GM23248 (cell line): ENCODE data around the gene NDUFB6.

ENCODE experiments used
- EZH2 ChIP-seq: fragments of 200-600 bp; sonication (generic); IDR thresholded peaks from 2 replicates; pipeline ENCODE4 v1.6.1; 2018; ENCODE audit warnings: antibody characterized with exemption, mild to moderate bottlenecking; ENCODE audit not compliant: insufficient read depth, poor library complexity, severe bottlenecking
- EZH2phosphoT487 ChIP-seq: fragments of 200-600 bp; sonication (generic); IDR thresholded peaks from 2 replicates; pipeline ENCODE4 v1.6.1; 2018; ENCODE audit warnings: antibody characterized with exemption, moderate library complexity, mild to moderate bottlenecking, low read depth; ENCODE audit not compliant: insufficient read depth

DNA sequence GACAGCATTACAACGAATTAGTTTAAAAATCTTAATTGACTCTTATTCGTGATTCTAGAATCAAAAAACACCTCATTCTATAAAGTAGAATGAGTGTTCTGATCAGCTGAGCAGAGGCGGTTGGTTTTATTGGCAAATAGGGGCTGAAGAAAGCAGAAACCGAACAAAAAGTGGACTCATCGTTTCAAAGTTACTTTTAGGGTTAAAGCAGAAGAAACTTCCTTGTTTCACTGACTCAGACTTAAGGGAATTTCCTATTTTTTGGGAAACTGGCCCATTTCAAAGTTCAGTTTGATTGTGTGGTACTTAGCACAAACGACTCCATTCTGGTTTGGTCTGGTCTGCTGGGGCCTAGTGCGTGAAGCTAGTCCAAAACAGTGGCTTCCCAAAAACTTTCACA is 862 bp upstream of the NDUFB6 start:
- no peak for TF ChIP-seq EZH2phosphoT487
- no peak for TF ChIP-seq EZH2
